GM23248 (cell line): ENCODE results near the gene OR1K1. TPM values are rescaled to one million over a fixed set of nuclear protein-coding genes. Genes with fewer than 3 reads are reported as not detected.
"Not testable (repeated sequence)": the region's sequence is repeated elsewhere in the genome, so short reads cannot be mapped to it uniquely, and the experiment has no call there.

ENCODE experiments used
- DNase-seq: peaks from one replicate; pipeline ENCODE4 v3.0.0-alpha.2; 2015
- H2AFZ ChIP-seq: fragments of 200-600 bp; sonication (generic); 2 replicates; pipeline ENCODE4 v1.6.1; 2016; ENCODE audit warnings: antibody characterized with exemption
- H3F3A ChIP-seq: fragments of 200-600 bp; sonication (generic); 2 replicates; pipeline ENCODE4 v1.6.1; 2016; ENCODE audit warnings: mild to moderate bottlenecking, antibody characterized with exemption, mixed run types; ENCODE audit not compliant: insufficient read depth
- H3K27ac ChIP-seq: fragments of 200-600 bp; sonication (generic); 2 replicates; pipeline ENCODE4 v1.5.1; 2016; ENCODE audit warnings: mild to moderate bottlenecking
- H3K27me3 ChIP-seq: fragments of 200-600 bp; sonication (generic); replicated peaks from 2 replicates; pipeline ENCODE4 v1.6.1; 2016; ENCODE audit warnings: mild to moderate bottlenecking; ENCODE audit not compliant: insufficient read depth
- H3K36me3 ChIP-seq: fragments of 200-600 bp; sonication (generic); 2 replicates; pipeline ENCODE4 v1.6.1; 2016; ENCODE audit warnings: low read depth, mild to moderate bottlenecking
- H3K4me1 ChIP-seq: fragments of 200-600 bp; sonication (generic); 2 replicates; pipeline ENCODE4 v1.6.1; 2016; ENCODE audit warnings: mild to moderate bottlenecking; ENCODE audit not compliant: insufficient read depth
- H3K4me2 ChIP-seq: fragments of 200-600 bp; sonication (generic); one replicate; pipeline ENCODE4 v1.6.1; 2016; ENCODE audit warnings: mild to moderate bottlenecking; ENCODE audit not compliant: unreplicated experiment
- H3K4me3 ChIP-seq: fragments of 200-600 bp; sonication (generic); 2 replicates; pipeline ENCODE4 v1.5.1; 2016; ENCODE audit warnings: mild to moderate bottlenecking
- H3K79me2 ChIP-seq: fragments of 200-600 bp; sonication (generic); 2 replicates; pipeline ENCODE4 v1.6.1; 2016; ENCODE audit warnings: mild to moderate bottlenecking; ENCODE audit not compliant: insufficient read depth
- H3K9ac ChIP-seq: fragments of 200-600 bp; sonication (generic); 2 replicates; pipeline ENCODE4 v1.6.1; 2016; ENCODE audit warnings: mild to moderate bottlenecking
- H3K9me2 ChIP-seq: fragments of 200-600 bp; sonication (generic); 2 replicates; pipeline ENCODE4 v1.6.1; 2016; ENCODE audit warnings: mixed run types, mild to moderate bottlenecking, moderate library complexity; ENCODE audit not compliant: insufficient read depth
- H3K9me3 ChIP-seq: fragments of 200-600 bp; sonication (generic); one replicate; pipeline ENCODE4 v1.6.1; 2017; ENCODE audit warnings: low read depth
- H4K20me1 ChIP-seq: fragments of 200-600 bp; sonication (generic); 2 replicates; pipeline ENCODE4 v1.6.0; 2016; ENCODE audit not compliant: insufficient read depth
- EZH2 ChIP-seq: fragments of 200-600 bp; sonication (generic); IDR thresholded peaks from 2 replicates; pipeline ENCODE4 v1.6.1; 2018; ENCODE audit warnings: antibody characterized with exemption, mild to moderate bottlenecking; ENCODE audit not compliant: insufficient read depth, poor library complexity, severe bottlenecking
- EZH2phosphoT487 ChIP-seq: fragments of 200-600 bp; sonication (generic); IDR thresholded peaks from 2 replicates; pipeline ENCODE4 v1.6.1; 2018; ENCODE audit warnings: antibody characterized with exemption, moderate library complexity, mild to moderate bottlenecking, low read depth; ENCODE audit not compliant: insufficient read depth
- WGBS, 2 experiments: methylation state at CpG; one replicate each; pipeline ENCODE4 v1.1.6; 2015 to 2017; ENCODE audit warnings: low lambda C conversion rate in 2 of 2, low coverage in 1 of 2; ENCODE audit errors: missing lambda C conversion rate in 2 of 2; 5-methylcytosine and 5-hydroxymethylcytosine counted together
- in situ Hi-C: fragments of 300-500 bp; cut with MboI; formaldehyde crosslinking; loops from 2 replicates; pipeline ENCODE4 v1.15.0; 2020
- polyA plus RNA-seq: library from polyadenylated mRNA; unstranded; fragments of >200 nt; fragmentation: Nextera tagmentation; extraction: Ambion mirVana; gene quantifications from 2 replicates; pipeline ENCODE4 v1.2.1, GENCODE V29; 2016
- total RNA-seq: library from RNA; depleted of rRNA; stranded (reverse); fragments of >200 nt; shearing (Covaris generic); gene quantifications from 2 replicates; pipeline ENCODE4 v1.2.3, GENCODE V29; 2014

The OR1K1 gene
- total and polyA plus RNA-seq, 2 experiments from 2014 or later = not detected

- WGBS, 2 experiments = 86% methylated on average over 14 of the region's 14 CpGs
- no peaks in the 10 kb centered on the region for H3K9me3 ChIP-seq
- no peaks in the 10 kb centered on the region for H3K9me2 ChIP-seq
- no peaks in the 10 kb centered on the region for H3K36me3 ChIP-seq
- no peaks in the 10 kb centered on the region for H3K4me1 ChIP-seq
- in situ Hi-C loops = no loop called here
- DNase-seq = no peak
- H3K27ac ChIP-seq = no peak overlapping the region
- H3K27me3 ChIP-seq = no peaks in the 10 kb centered on the region
- H4K20me1 ChIP-seq = no peaks in the 10 kb centered on the region
- H3K4me3 ChIP-seq = no peak overlapping the region
- no peak overlapping the region for H3K4me2 ChIP-seq
- no peaks in the 10 kb centered on the region for H3K79me2 ChIP-seq
- no peak overlapping the region for H2AFZ ChIP-seq
- no peak for TF ChIP-seq EZH2phosphoT487
- no peak for TF ChIP-seq EZH2
- 0 out of 2 replicates have a peak, but pooled peaks cover 11% of the 10 kb centered on the region for H3F3A ChIP-seq
- H3K9ac ChIP-seq = no peak overlapping the region
These were observed 37.4 kb downstream of the OR1K1 start for GRCh38 chr9:122837266-122837850.

- WGBS, 2 experiments = 57 to 62% methylated on average over 3 of the region's 3 CpGs
- H2AFZ ChIP-seq, H4K20me1 ChIP-seq, H3K27me3 ChIP-seq, H3K27ac ChIP-seq, H3K9me2 ChIP-seq, H3K4me1 ChIP-seq, H3K4me3 ChIP-seq, DNase-seq, H3K9me3 ChIP-seq, H3K36me3 ChIP-seq, in situ Hi-C loops, H3K79me2 ChIP-seq, H3K9ac ChIP-seq, H3K4me2 ChIP-seq: not testable (repeated sequence)
- H3F3A ChIP-seq = peaks cover 19% of the 10 kb centered on the region; the same call in 1 of the 2 replicates
These were observed 38.5 kb downstream of the OR1K1 start for GRCh38 chr9:122838441-122838840.

GRCh38 chr9:122841501-122841900, 41.6 kb downstream of the OR1K1 start:
- Histone ChIP-seq H3K4me1 (no peaks in the 10 kb centered on the region), H3K27ac (no peak overlapping the region), H3K4me3 (no peak overlapping the region), H3K9ac (no peak overlapping the region), H3K9me2 (no peaks in the 10 kb centered on the region), H3K9me3 (no peaks in the 10 kb centered on the region), H2AFZ (no peak overlapping the region), H3K27me3 (no peaks in the 10 kb centered on the region), H4K20me1 (no peaks in the 10 kb centered on the region), H3K4me2 (no peak overlapping the region), H3K36me3 (peaks cover 6% of the 10 kb centered on the region; the same call in 1 of the 2 replicates), H3F3A (peaks cover 22% of the 10 kb centered on the region; the same call in 1 of the 2 replicates), H3K79me2 (no peaks in the 10 kb centered on the region)
- DNase-seq = no peak
- TF ChIP-seq EZH2 (no peak), EZH2phosphoT487 (no peak)
- in situ Hi-C loops = no loop called here
- WGBS, 2 experiments = 55 to 59% methylated on average over 4 of the region's 4 CpGs

GRCh38 chr9:122844137-122844536, 44.2 kb downstream of the OR1K1 start:
- DNase-seq = no peak
- H3K4me2 ChIP-seq = no peak overlapping the region
- no peaks in the 10 kb centered on the region for H3K9me3 ChIP-seq
- H3K4me1 ChIP-seq = no peaks in the 10 kb centered on the region
- H3K27me3 ChIP-seq = no peaks in the 10 kb centered on the region
- no peak overlapping the region for H3K27ac ChIP-seq
- no peak overlapping the region for H3K9ac ChIP-seq
- H3K79me2 ChIP-seq = no peaks in the 10 kb centered on the region
- H4K20me1 ChIP-seq = no peaks in the 10 kb centered on the region
- H3K4me3 ChIP-seq = no peak overlapping the region
- WGBS, 2 experiments = 100% methylated on average over 1 of the region's 1 CpG
- no peak for TF ChIP-seq EZH2
- no peak for TF ChIP-seq EZH2phosphoT487
- in situ Hi-C loops = no loop called here
- peaks cover 22% of the 10 kb centered on the region; the same call in 1 of the 2 replicates for H3F3A ChIP-seq
- no peaks in the 10 kb centered on the region for H3K9me2 ChIP-seq
- H3K36me3 ChIP-seq = peaks cover 27% of the 10 kb centered on the region; the same call in 1 of the 2 replicates
- H2AFZ ChIP-seq = no peak overlapping the region

GRCh38 chr9:122845116-122845515, 45.2 kb downstream of the OR1K1 start:
- TF ChIP-seq EZH2 (no peak), EZH2phosphoT487 (no peak)
- H3K27me3 ChIP-seq = no peaks in the 10 kb centered on the region
- no peak overlapping the region for H2AFZ ChIP-seq
- H3K4me3 ChIP-seq = no peak overlapping the region
- no peaks in the 10 kb centered on the region for H4K20me1 ChIP-seq
- 41 to 49% methylated on average over 3 of the region's 3 CpGs for WGBS, 2 experiments
- in situ Hi-C loops = no loop called here
- no peaks in the 10 kb centered on the region for H3K9me2 ChIP-seq
- H3K4me2 ChIP-seq = no peak overlapping the region
- no peaks in the 10 kb centered on the region for H3K9me3 ChIP-seq
- no peak for DNase-seq
- no peak overlapping the region for H3K27ac ChIP-seq
- H3F3A ChIP-seq = peaks cover 22% of the 10 kb centered on the region; the same call in 1 of the 2 replicates
- peaks cover 34% of the 10 kb centered on the region; the same call in 1 of the 2 replicates for H3K36me3 ChIP-seq
- no peak overlapping the region for H3K9ac ChIP-seq
- no peaks in the 10 kb centered on the region for H3K79me2 ChIP-seq
- no peaks in the 10 kb centered on the region for H3K4me1 ChIP-seq
